Gastrocnemius medialis (tissue), 4 donors: ENCODE data around the gene NCF1. TPM values are rescaled to one million over a fixed set of nuclear protein-coding genes. Genes with fewer than 3 reads are reported as not detected.
"Not testable (repeated sequence)": the region's sequence is repeated elsewhere in the genome, so short reads cannot be mapped to it uniquely, and the experiment has no call there.

Source experiments
- ATAC-seq, 2 donors: fragments of 150-250 bp; one replicate each; pipeline ENCODE4 v1.9.1; 2016
- DNase-seq, 2 donors: peaks; one replicate each; pipeline ENCODE4 v3.0.0-alpha.2; 2019
- H3K27ac ChIP-seq, 4 donors: fragments of 200-600 bp; sonication (generic); 1 replicate in 1 of 4; 2 replicates in 3 of 4; pipeline ENCODE4 v1.5.1; 2016 to 2018; ENCODE audit warnings: mild to moderate bottlenecking in 2 of 4, moderate library complexity in 1 of 4
- H3K27me3 ChIP-seq, 3 donors: fragments of 200-600 bp; sonication (generic) in 2 of 3; 1 replicate in 1 of 3; 2 replicates in 2 of 3; pipeline versions ENCODE4 v1.5.1 to v1.6.0; 2016 to 2019; ENCODE audit warnings: mild to moderate bottlenecking in 1 of 3, moderate library complexity in 1 of 3
- H3K36me3 ChIP-seq, 2 donors: fragments of 200-600 bp; sonication (generic) in 1 of 2; one replicate each; pipeline ENCODE4 v1.5.1; 2017 to 2018
- H3K4me1 ChIP-seq, 2 donors: fragments of 200-600 bp; sonication (generic) in 1 of 2; one replicate each; pipeline ENCODE4 v1.5.1; 2016 to 2017; ENCODE audit warnings: mild to moderate bottlenecking in 2 of 2
- H3K4me3 ChIP-seq, 4 donors: fragments of 200-600 bp; sonication (generic) in 3 of 4; 1 replicate in 1 of 4; 2 replicates in 3 of 4; pipeline ENCODE4 v1.5.1; 2016 to 2019; ENCODE audit warnings: mild to moderate bottlenecking in 2 of 4
- H3K9me3 ChIP-seq, 3 donors: fragments of 200-600 bp; sonication (generic) in 2 of 3; 1 replicate in 1 of 3; 2 replicates in 2 of 3; pipeline ENCODE4 v1.5.1; 2016 to 2019
- in situ Hi-C, 4 donors: fragments of 200-750 bp; cut with MboI; loops; one replicate each; pipeline versions ENCODE4 v1.15.0 to v1.8.0; 2017; ENCODE audit warnings: low sequenced_read_pairs in 4 of 4
- intact Hi-C: fragments of 100-400 bp; cut with DNase I; formaldehyde crosslinking; loops from one replicate; pipeline ENCODE4 v1.15.1; 2023; ENCODE audit warnings: low total_unique reads
- total RNA-seq, 4 donors: library from RNA; depleted of rRNA; stranded (reverse); fragments of >200 nt; gene quantifications; one replicate each; pipeline versions ENCODE4 v1.1.0 to v1.2.3, GENCODE V29; 2016

NCF1 gene
- total RNA-seq, 4 donors from 2014 or later: 0.41 to 2.7 (median 0.54) TPM

DNA sequence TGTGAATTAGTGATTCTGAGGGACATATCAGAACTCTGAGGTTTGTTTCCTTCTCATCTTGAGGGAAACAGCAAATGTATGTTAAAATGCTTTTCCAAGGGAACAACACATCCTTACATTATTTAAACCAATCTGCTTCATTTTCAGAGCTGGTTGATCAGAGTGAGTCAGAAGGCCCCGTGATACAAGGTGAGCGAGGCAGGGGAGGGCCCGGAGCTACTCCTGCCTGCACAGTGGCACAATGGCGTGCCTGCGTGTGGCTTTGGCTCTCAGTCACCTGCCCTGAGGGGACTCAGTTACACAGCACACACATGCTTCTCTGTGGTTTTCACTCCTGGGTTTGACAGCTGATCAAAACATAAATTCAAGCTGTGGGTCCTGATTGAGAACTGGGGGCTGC lies 17.1 kb upstream of the NCF1 start:
- H3K9me3 ChIP-seq, H3K4me3 ChIP-seq, intact Hi-C loops, H3K27ac ChIP-seq, H3K36me3 ChIP-seq, H3K27me3 ChIP-seq, ATAC-seq, H3K4me1 ChIP-seq, in situ Hi-C loops: not testable (repeated sequence)
- DNase-seq: peak in 1 of 2 donors; percentile 12

GRCh38 chr7:74758268-74758667 lies 15.5 kb upstream of the NCF1 start:
- DNase-seq, H3K27ac ChIP-seq, H3K36me3 ChIP-seq, ATAC-seq, in situ Hi-C loops, H3K4me3 ChIP-seq, H3K4me1 ChIP-seq, H3K27me3 ChIP-seq, intact Hi-C loops, H3K9me3 ChIP-seq: not testable (repeated sequence)

GRCh38 chr7:74758982-74759381 lies 14.8 kb upstream of the NCF1 start:
- DNase-seq, ATAC-seq, H3K4me1 ChIP-seq, H3K27ac ChIP-seq, H3K36me3 ChIP-seq, H3K27me3 ChIP-seq, in situ Hi-C loops, H3K9me3 ChIP-seq, intact Hi-C loops, H3K4me3 ChIP-seq: not testable (repeated sequence)

GRCh38 chr7:74765205-74765918 lies 8.4 kb upstream of the NCF1 start:
- peak; percentile 6 to 21 for ATAC-seq
- in situ Hi-C loops: not testable (repeated sequence)

DNA sequence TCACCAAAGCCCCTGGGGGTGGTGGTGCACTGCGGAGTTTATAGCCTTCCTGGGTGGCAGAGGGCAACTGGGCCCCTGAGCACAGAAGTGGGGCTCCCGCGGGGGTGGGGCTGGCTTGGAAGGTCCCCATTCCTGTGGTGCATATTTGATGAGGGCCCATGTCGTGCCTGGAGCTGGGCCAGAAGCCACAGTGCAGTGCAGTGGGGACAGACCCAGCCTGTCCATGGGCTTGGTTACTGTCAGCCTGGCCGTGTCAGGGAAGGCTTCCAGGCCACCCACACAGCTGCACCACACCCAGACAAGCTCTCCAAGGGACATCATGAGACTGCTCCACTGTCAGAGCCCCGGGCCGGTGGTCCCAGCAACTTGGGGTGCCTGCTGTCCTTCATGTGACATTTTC lies 7.3 kb upstream of the NCF1 start:
- DNase-seq, H3K27me3 ChIP-seq, H3K9me3 ChIP-seq, H3K27ac ChIP-seq, H3K36me3 ChIP-seq, H3K4me1 ChIP-seq, H3K4me3 ChIP-seq, intact Hi-C loops, in situ Hi-C loops: not testable (repeated sequence)
- peak in 1 of 2 donors; percentile 8 for ATAC-seq

More at GRCh38 chr7:74765205-74765918, 8.4 kb upstream of the NCF1 start:
- DNase-seq, H3K4me3 ChIP-seq, H3K36me3 ChIP-seq, H3K27me3 ChIP-seq, H3K4me1 ChIP-seq, H3K9me3 ChIP-seq, intact Hi-C loops, H3K27ac ChIP-seq: not testable (repeated sequence)

GRCh38 chr7:74766991-74767390 lies 6.8 kb upstream of the NCF1 start:
- ATAC-seq, H3K9me3 ChIP-seq, H3K4me1 ChIP-seq, intact Hi-C loops, H3K36me3 ChIP-seq, in situ Hi-C loops, DNase-seq, H3K4me3 ChIP-seq, H3K27ac ChIP-seq, H3K27me3 ChIP-seq: not testable (repeated sequence)

- ATAC-seq, in situ Hi-C loops, H3K36me3 ChIP-seq, H3K9me3 ChIP-seq, H3K27ac ChIP-seq, DNase-seq, H3K4me3 ChIP-seq, intact Hi-C loops, H3K4me1 ChIP-seq, H3K27me3 ChIP-seq: not testable (repeated sequence)
Observed at GRCh38 chr7:74770062-74770461, 3.7 kb upstream of the NCF1 start.

DNA sequence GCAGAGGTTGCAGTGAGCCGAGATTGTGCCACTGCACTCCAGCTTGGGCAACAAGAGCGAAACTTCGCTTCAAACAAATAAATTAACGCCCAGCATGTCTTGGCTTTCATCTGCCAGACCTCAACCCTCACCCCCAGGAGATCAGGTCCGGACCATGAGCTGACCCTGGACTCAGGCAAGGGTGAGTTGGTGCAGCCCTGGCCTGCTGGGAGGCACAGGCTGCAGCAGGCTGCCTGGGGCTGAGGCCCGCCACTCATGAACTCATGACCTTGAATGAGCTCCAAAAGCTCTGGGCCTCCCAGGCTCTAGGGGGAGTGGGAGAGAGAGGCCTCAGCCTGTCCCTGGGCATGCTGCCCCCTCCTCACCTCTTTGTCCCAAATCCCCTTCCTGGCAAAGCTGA lies 1.7 kb upstream of the NCF1 start:
- in situ Hi-C loops, H3K36me3 ChIP-seq, ATAC-seq, DNase-seq, H3K4me3 ChIP-seq, H3K4me1 ChIP-seq, H3K9me3 ChIP-seq, intact Hi-C loops, H3K27me3 ChIP-seq, H3K27ac ChIP-seq: not testable (repeated sequence)

DNA sequence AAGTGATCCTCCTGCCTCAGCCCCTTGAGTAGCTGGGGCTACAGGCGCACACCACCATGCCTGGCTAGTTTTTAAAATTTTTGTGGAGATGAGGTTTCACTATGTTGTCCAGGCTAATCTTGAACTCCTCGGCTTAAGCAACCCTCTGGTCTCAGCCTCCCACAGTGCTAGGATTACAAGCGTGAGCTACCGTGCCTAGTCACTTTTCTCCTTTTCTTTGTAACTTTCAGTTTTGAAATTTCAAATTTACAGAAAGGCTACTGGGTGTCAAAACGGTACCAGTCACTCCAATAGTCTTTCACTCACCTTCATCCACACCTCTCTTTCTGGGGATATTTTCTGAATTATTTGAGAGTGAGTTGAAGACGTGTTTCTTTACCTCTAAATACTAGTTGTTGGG lies 1.3 kb downstream of the NCF1 start:
- DNase-seq, H3K9me3 ChIP-seq, H3K27ac ChIP-seq, H3K27me3 ChIP-seq, intact Hi-C loops, in situ Hi-C loops, H3K4me3 ChIP-seq, H3K36me3 ChIP-seq, ATAC-seq, H3K4me1 ChIP-seq: not testable (repeated sequence)

- H3K27me3 ChIP-seq, in situ Hi-C loops, DNase-seq, H3K27ac ChIP-seq, H3K4me1 ChIP-seq, intact Hi-C loops, H3K9me3 ChIP-seq, H3K36me3 ChIP-seq, H3K4me3 ChIP-seq, ATAC-seq: not testable (repeated sequence)
Observed at GRCh38 chr7:74779053-74779452, 5.2 kb downstream of the NCF1 start.

GRCh38 chr7:74781746-74782145 lies 7.9 kb downstream of the NCF1 start:
- H3K9me3 ChIP-seq, in situ Hi-C loops, intact Hi-C loops, H3K27ac ChIP-seq, H3K36me3 ChIP-seq, DNase-seq, H3K27me3 ChIP-seq, ATAC-seq, H3K4me1 ChIP-seq, H3K4me3 ChIP-seq: not testable (repeated sequence)

GRCh38 chr7:74783595-74783994 lies 9.8 kb downstream of the NCF1 start:
- H3K9me3 ChIP-seq, H3K27ac ChIP-seq, H3K4me3 ChIP-seq, DNase-seq, intact Hi-C loops, ATAC-seq, H3K27me3 ChIP-seq, in situ Hi-C loops, H3K36me3 ChIP-seq, H3K4me1 ChIP-seq: not testable (repeated sequence)
